B cell (primary cell): Measurements from ENCODE around the gene KNL1. TPM values are rescaled to one million over a fixed set of nuclear protein-coding genes. Genes with fewer than 3 reads are reported as not detected.

Experiments used
- ATAC-seq: fragments of 200-7000 bp; cut with Tn5 transposase; one replicate; pipeline ENCODE4 v1.10.0; 2021; ENCODE audit warnings: low read depth, mild to moderate bottlenecking, moderate number of reproducible peaks, moderate library complexity
- CTCF ChIA-PET: fragments of 350-600 bp; sonication (Branson Sonifier 250); formaldehyde crosslinking; loops from one replicate; lab custom pipeline; 2021; ENCODE audit warnings: antibody characterized with exemption, inconsistent platforms; lab: Charles Lee
- POLR2A ChIA-PET: fragments of 350-600 bp; sonication (Branson Sonifier 250); formaldehyde crosslinking; loops from one replicate; lab custom pipeline; 2021; ENCODE audit warnings: antibody characterized with exemption; lab: Charles Lee
- DNase-seq: peaks from one replicate; pipeline ENCODE4 v3.0.0; 2013
- H2AFZ ChIP-seq: 2 replicates; pipeline ENCODE4 v1.6.1; 2012; ENCODE audit warnings: mild to moderate bottlenecking, low read depth, low read length; ENCODE audit not compliant: insufficient read depth, poor library complexity, severe bottlenecking
- H3K27ac ChIP-seq, 2 donors: 1 replicate in 1 of 2; 2 replicates in 1 of 2; pipeline ENCODE4 v1.5.1; 2012 to 2013; ENCODE audit warnings: low read length in 2 of 2, mild to moderate bottlenecking in 2 of 2, moderate library complexity in 1 of 2
- H3K27me3 ChIP-seq, 4 experiments: fragments of 200-600 bp in 1 of 4; sonication (generic) in 1 of 4; replicated peaks in 1 of 4; 1 replicate in 2 of 4; 2 replicates in 2 of 4; pipeline versions ENCODE4 v1.6.1 to v1.7.0; 2013 to 2016; ENCODE audit warnings: low read length in 3 of 4, mild to moderate bottlenecking in 2 of 4, mixed read lengths in 1 of 4, moderate library complexity in 1 of 4; ENCODE audit not compliant: insufficient read depth in 4 of 4, control insufficient read depth in 3 of 4; ENCODE audit errors: control extremely low read depth in 1 of 4
- H3K36me3 ChIP-seq, 2 experiments: replicated peaks in 1 of 2; 1 replicate in 1 of 2; 2 replicates in 1 of 2; pipeline versions ENCODE4 v1.6.1 to v1.7.1; 2013; ENCODE audit warnings: low read length in 1 of 2; ENCODE audit not compliant: insufficient read depth in 2 of 2, control insufficient read depth in 1 of 2; ENCODE audit errors: control extremely low read depth in 1 of 2, extremely low read depth in 1 of 2
- H3K4me1 ChIP-seq, 2 donors: fragments of 200-600 bp in 1 of 2; sonication (generic) in 1 of 2; 1 replicate in 1 of 2; 2 replicates in 1 of 2; pipeline versions ENCODE4 v1.5.1 to v1.6.1; 2013 to 2017; ENCODE audit warnings: low read length in 2 of 2; ENCODE audit not compliant: control insufficient read depth in 2 of 2, insufficient read depth in 2 of 2
- H3K4me2 ChIP-seq: replicated peaks from 2 replicates; pipeline ENCODE3; 2012; ENCODE audit warnings: mild to moderate bottlenecking, low read depth, low read length; ENCODE audit not compliant: poor library complexity, severe bottlenecking
- H3K4me3 ChIP-seq, 5 experiments: fragments of 200-600 bp in 1 of 5; sonication (generic) in 1 of 5; 1 replicate in 3 of 5; 2 replicates in 2 of 5; pipeline versions ENCODE4 v1.5.1 to v1.7.0; 2011 to 2016; ENCODE audit warnings: low read length in 4 of 5, mild to moderate bottlenecking in 4 of 5, low read depth in 2 of 5, control low read depth in 1 of 5, moderate library complexity in 1 of 5; ENCODE audit not compliant: insufficient read depth in 1 of 5; ENCODE audit errors: control extremely low read depth in 1 of 5, extremely low read depth in 1 of 5
- H3K79me2 ChIP-seq: fragments of 200-600 bp; sonication (generic); one replicate; pipeline ENCODE4 v1.6.0; 2016; ENCODE audit warnings: low read length; ENCODE audit not compliant: control insufficient read depth, insufficient read depth
- H3K9ac ChIP-seq: fragments of 200-600 bp; sonication (generic); 2 replicates; pipeline ENCODE4 v1.6.1; 2017; ENCODE audit warnings: mild to moderate bottlenecking, low read length, moderate library complexity
- H3K9me3 ChIP-seq, 3 donors: one replicate each; pipeline versions ENCODE4 v1.6.1 to v1.7.1; 2013; ENCODE audit warnings: low read length in 2 of 3; ENCODE audit not compliant: control insufficient read depth in 2 of 3, insufficient read depth in 1 of 3; ENCODE audit errors: control extremely low read depth in 1 of 3
- H4K20me1 ChIP-seq: 2 replicates; pipeline ENCODE4 v1.6.0; 2012; ENCODE audit warnings: mild to moderate bottlenecking, low read length; ENCODE audit not compliant: insufficient read depth, control insufficient read depth, poor library complexity, severe bottlenecking
- H3K27ac Mint-ChIP-seq: one replicate; pipeline ENCODE4 v1.8.0; 2021; ENCODE audit warnings: mixed read lengths
- H3K27me3 Mint-ChIP-seq: one replicate; pipeline ENCODE4 v1.8.0; 2021; ENCODE audit warnings: mixed read lengths
- H3K4me1 Mint-ChIP-seq: one replicate; pipeline ENCODE4 v1.8.0; 2021; ENCODE audit warnings: mixed read lengths
- H3K4me3 Mint-ChIP-seq: one replicate; pipeline ENCODE4 v1.8.0; 2021; ENCODE audit warnings: mixed read lengths
- H3K9me3 Mint-ChIP-seq: one replicate; pipeline ENCODE4 v1.8.0; 2022; ENCODE audit warnings: mixed read lengths; ENCODE audit not compliant: insufficient read depth
- CTCF ChIP-seq: fragments of 200-600 bp; IDR thresholded peaks from one replicate; pipeline ENCODE4 v1.8.0; 2022; ENCODE audit warnings: antibody characterized with exemption, mild to moderate bottlenecking
- EZH2 ChIP-seq: IDR thresholded peaks from 2 replicates; pipeline ENCODE4 v1.6.1; 2012; ENCODE audit warnings: borderline replicate concordance, low read depth, mild to moderate bottlenecking, moderate library complexity, low read length; ENCODE audit not compliant: insufficient read depth, poor library complexity, severe bottlenecking
- WGBS: methylation state at CpG from one replicate; pipeline ENCODE4 v1.1.5; 2013; ENCODE audit warnings: missing lambda C conversion rate; ENCODE audit not compliant: insufficient coverage; 5-methylcytosine and 5-hydroxymethylcytosine counted together
- intact Hi-C: fragments of 100-400 bp; cut with micrococcal nuclease; formaldehyde crosslinking; loops from one replicate; pipeline ENCODE4 v1.10.0; 2022
- polyA plus RNA-seq: library from polyadenylated mRNA; depleted of rRNA; stranded (reverse); fragments of >200 nt; gene quantifications from 2 replicates; pipeline ENCODE4 v1.2.3, GENCODE V29; 2012
- total RNA-seq, 2 donors: library from RNA; stranded (reverse); fragments of 120-200 nt in 1 of 2; gene quantifications; 1 replicate in 1 of 2; 2 replicates in 1 of 2; pipeline versions ENCODE4 v1.2.3 to v1.2.4, GENCODE V29; 2013 to 2022

KNL1 gene
- total and polyA plus RNA-seq, 2 donors (not counting 1 experiment from before 2014, with no cell fraction given) = 0.91 to 4.0 TPM

DNA sequence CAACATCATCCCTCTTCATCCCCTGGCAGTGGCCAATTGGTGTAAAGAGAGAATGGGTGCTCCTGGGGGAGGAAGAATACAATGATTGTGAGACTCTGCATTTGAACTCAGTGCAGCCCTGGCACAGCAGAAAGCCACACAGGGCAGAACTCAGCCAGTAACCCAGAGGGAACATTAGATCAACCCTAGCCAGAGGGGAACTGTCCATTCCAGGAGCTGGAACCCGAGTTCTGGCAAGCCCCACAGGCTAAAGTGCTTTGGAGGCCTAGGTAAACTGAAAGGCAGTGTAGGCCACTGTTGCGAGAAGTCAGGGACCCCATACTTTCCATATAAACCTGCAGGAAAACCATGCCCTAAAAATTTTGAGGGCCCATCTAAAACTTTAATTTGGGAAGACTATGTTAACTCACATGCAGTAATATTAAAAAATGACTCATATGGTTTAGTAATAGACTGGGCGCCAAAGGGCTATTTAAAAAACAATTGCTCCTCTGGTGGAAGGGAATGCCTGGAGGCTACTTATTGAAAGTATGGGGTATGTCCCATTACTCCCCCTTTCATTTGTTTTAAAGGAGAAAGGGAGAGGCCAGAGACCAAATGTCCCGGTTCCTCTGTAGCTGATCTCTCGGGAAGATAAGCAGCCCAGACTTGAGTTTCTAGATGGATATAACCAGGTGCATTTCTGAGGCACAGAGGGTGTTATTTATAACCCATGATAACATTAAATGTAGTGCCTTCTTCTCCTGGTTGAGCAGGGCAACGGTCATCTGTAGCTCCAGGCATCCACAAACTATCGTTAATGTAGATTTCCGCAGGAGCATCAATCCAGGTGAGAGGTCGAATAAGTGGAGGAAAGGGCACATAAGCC, 95.1 kb downstream of the KNL1 start:
- WGBS = 100% methylated on average over 3 of the region's 9 CpGs
- no peak overlapping the region for H3K4me3 Mint-ChIP-seq

More for the DNA sequence above, 95.1 kb downstream of the KNL1 start:
- no peak overlapping the region for H2AFZ ChIP-seq
- H3K4me1 Mint-ChIP-seq = peaks cover 12% of the 10 kb centered on the region
- H3K27ac Mint-ChIP-seq = no peak overlapping the region
- no peak overlapping the region for H3K4me3 ChIP-seq
- ChIA-PET CTCF (interaction anchor here (0.6 to 0.7 kb wide), 2 partner anchors 18 to 205 kb away, joined by 3 read pairs; no protein-coding TSS in a partner anchor), POLR2A (no interaction called here)
- no peaks in the 10 kb centered on the region for H3K27me3 Mint-ChIP-seq
- no peak overlapping the region for H3K27ac ChIP-seq
- H3K27me3 ChIP-seq = no peaks in the 10 kb centered on the region
- H3K9me3 Mint-ChIP-seq = no peaks in the 10 kb centered on the region
- H3K4me2 ChIP-seq = no peak overlapping the region
- H3K36me3 ChIP-seq = peaks cover 0 to 4% of the 10 kb centered on the region in 2 experiments
- TF ChIP-seq CTCF (no peak), EZH2 (no peak)
- DNase-seq (no peak), ATAC-seq (no peak)
- no peaks in the 10 kb centered on the region for H4K20me1 ChIP-seq
- H3K79me2 ChIP-seq = peaks cover 9% of the 10 kb centered on the region
- no peak overlapping the region for H3K9ac ChIP-seq
- H3K9me3 ChIP-seq = no peaks in the 10 kb centered on the region
- peaks cover 7 to 10% of the 10 kb centered on the region in 2 donors for H3K4me1 ChIP-seq
- intact Hi-C loops = no loop called here
